H1 (cell line): ENCODE results near the gene HTR4. TPM values are rescaled to one million over a fixed set of nuclear protein-coding genes. Genes with fewer than 3 reads are reported as not detected.

Experiments used
- CTCF ChIA-PET: fragments of 300-600 bp; sonication (Branson Sonifier 250); formaldehyde crosslinking; loops from one replicate; lab custom pipeline; 2021; ENCODE audit not compliant: partially characterized antibody; lab: Charles Lee
- POLR2A ChIA-PET: fragments of 300-600 bp; sonication (Branson Sonifier 250); formaldehyde crosslinking; loops from one replicate; lab custom pipeline; 2021; ENCODE audit warnings: inconsistent platforms; ENCODE audit not compliant: partially characterized antibody; lab: Charles Lee
- DNase-seq, 2 experiments: peaks; one replicate each; pipeline versions ENCODE4 v3.0.0 to v3.0.0-alpha.2; 2010 to 2022; ENCODE audit warnings: low spot score in 2 of 2, low read depth in 1 of 2, mixed read lengths in 1 of 2
- FAIRE-seq: peaks from 2 replicates; lab custom pipeline; 2011; peaks lifted over from hg19 to GRCh38; lab: Jason Lieb, UNC
- H2AFZ ChIP-seq: 2 replicates; pipeline ENCODE4 v1.8.1; 2012; ENCODE audit warnings: low read length, inconsistent platforms
- H2AK5ac ChIP-seq: 2 replicates; pipeline ENCODE4 v1.6.1; 2013; ENCODE audit warnings: low read depth, low read length
- H2BK120ac ChIP-seq: replicated peaks from 2 replicates; pipeline ENCODE3; 2013; ENCODE audit warnings: low read depth, low read length, inconsistent platforms
- H2BK12ac ChIP-seq: 2 replicates; pipeline ENCODE4 v1.6.1; 2013; ENCODE audit warnings: low read depth, low read length
- H2BK15ac ChIP-seq: 2 replicates; pipeline ENCODE4 v1.6.1; 2013; ENCODE audit warnings: low read length
- H2BK20ac ChIP-seq: 2 replicates; pipeline ENCODE4 v1.6.1; 2013; ENCODE audit warnings: low read length
- H2BK5ac ChIP-seq: 2 replicates; pipeline ENCODE4 v1.6.1; 2013; ENCODE audit warnings: low read depth, low read length
- H3K14ac ChIP-seq: 2 replicates; pipeline ENCODE4 v1.6.1; 2013; ENCODE audit warnings: inconsistent platforms; ENCODE audit not compliant: insufficient read length
- H3K18ac ChIP-seq: 2 replicates; pipeline ENCODE4 v1.6.1; 2013; ENCODE audit warnings: low read length; ENCODE audit errors: extremely low read depth
- H3K23ac ChIP-seq: 2 replicates; pipeline ENCODE4 v1.6.1; 2013; ENCODE audit warnings: inconsistent platforms; ENCODE audit not compliant: insufficient read length
- H3K23me2 ChIP-seq: 2 replicates; pipeline ENCODE4 v1.6.1; 2013; ENCODE audit warnings: low read depth, low read length
- H3K27ac ChIP-seq: 2 replicates; pipeline ENCODE4 v1.6.1; 2011; ENCODE audit warnings: low read depth, low read length, inconsistent platforms
- H3K27me3 ChIP-seq, 4 experiments: replicated peaks in 1 of 4; 1 replicate in 1 of 4; 2 replicates in 3 of 4; pipeline versions ENCODE4 v1.6.1 to v1.8.1; 2011 to 2013; ENCODE audit warnings: low read length in 3 of 4, mild to moderate bottlenecking in 3 of 4, inconsistent platforms in 2 of 4, mixed read lengths in 2 of 4, moderate library complexity in 1 of 4; ENCODE audit not compliant: control insufficient read depth in 3 of 4, insufficient read depth in 3 of 4; ENCODE audit errors: extremely low read depth in 1 of 4
- H3K36me3 ChIP-seq, 4 experiments: 2 replicates each; pipeline versions ENCODE4 v1.6.1 to v1.8.1; 2011 to 2013; ENCODE audit warnings: mild to moderate bottlenecking in 4 of 4, low read length in 3 of 4, moderate library complexity in 2 of 4, control low read depth in 1 of 4, inconsistent platforms in 1 of 4; ENCODE audit not compliant: insufficient read depth in 4 of 4, control insufficient read depth in 2 of 4
- H3K4ac ChIP-seq: replicated peaks from 2 replicates; pipeline ENCODE3; 2013; ENCODE audit warnings: low read length, low read depth, mixed read lengths, inconsistent platforms; ENCODE audit not compliant: insufficient read length
- H3K4me1 ChIP-seq, 4 experiments: replicated peaks in 1 of 4; 1 replicate in 1 of 4; 2 replicates in 3 of 4; pipeline versions ENCODE4 v1.6.1 to v1.8.1; 2011 to 2013; ENCODE audit warnings: low read length in 3 of 4, inconsistent platforms in 2 of 4, mixed read lengths in 1 of 4; ENCODE audit not compliant: insufficient read depth in 4 of 4, control insufficient read depth in 3 of 4
- H3K4me2 ChIP-seq, 2 experiments: 2 replicates each; pipeline versions ENCODE4 v1.6.1 to v1.8.1; 2011 to 2013; ENCODE audit warnings: low read depth in 2 of 2, low read length in 2 of 2, control low read depth in 1 of 2, inconsistent platforms in 1 of 2, mild to moderate bottlenecking in 1 of 2; ENCODE audit not compliant: insufficient read depth in 1 of 2
- H3K4me3 ChIP-seq, 4 experiments: fragments of 200-600, 300-600 bp in 1 of 4; sonication (generic), shearing (Covaris generic), sonication (Bioruptor Twin) in 1 of 4; 2 replicates each; pipeline versions ENCODE4 v1.5.1 to v1.8.1; 2011 to 2016; ENCODE audit warnings: low read length in 4 of 4, low read depth in 3 of 4, control low read depth in 2 of 4, inconsistent platforms in 2 of 4, mild to moderate bottlenecking in 2 of 4, mixed read lengths in 1 of 4, moderate library complexity in 1 of 4; ENCODE audit not compliant: insufficient read depth in 2 of 4; ENCODE audit errors: extremely low read depth in 1 of 4
- H3K56ac ChIP-seq: replicated peaks from 2 replicates; pipeline ENCODE3; 2013; ENCODE audit warnings: low read depth, mild to moderate bottlenecking, mixed read lengths, low read length, inconsistent platforms; ENCODE audit not compliant: insufficient read length
- H3K79me1 ChIP-seq: 2 replicates; pipeline ENCODE4 v1.6.1; 2013; ENCODE audit warnings: low read depth, low read length, control low read depth
- H3K79me2 ChIP-seq, 2 experiments: 2 replicates each; pipeline versions ENCODE4 v1.6.1 to v1.8.1; 2012 to 2013; ENCODE audit warnings: low read length in 2 of 2, mild to moderate bottlenecking in 2 of 2, inconsistent platforms in 1 of 2; ENCODE audit not compliant: insufficient read depth in 2 of 2, control insufficient read depth in 1 of 2
- H3K9ac ChIP-seq, 4 experiments: replicated peaks in 1 of 4; 1 replicate in 1 of 4; 2 replicates in 3 of 4; pipeline versions ENCODE4 v1.6.1 to v1.8.1; 2011 to 2013; ENCODE audit warnings: low read depth in 3 of 4, low read length in 3 of 4, control low read depth in 2 of 4, mild to moderate bottlenecking in 2 of 4, moderate library complexity in 2 of 4, inconsistent platforms in 1 of 4; ENCODE audit errors: extremely low read depth in 1 of 4
- H3K9me3 ChIP-seq, 2 experiments: 2 replicates each; pipeline versions ENCODE4 v1.6.1 to v1.8.1; 2012 to 2013; ENCODE audit warnings: mild to moderate bottlenecking in 2 of 2, moderate library complexity in 2 of 2, control low read depth in 1 of 2, inconsistent platforms in 1 of 2, low read depth in 1 of 2, low read length in 1 of 2, mixed read lengths in 1 of 2; ENCODE audit not compliant: insufficient read depth in 2 of 2
- H4K20me1 ChIP-seq, 2 experiments: replicated peaks in 1 of 2; 2 replicates each; pipeline versions ENCODE3 to v1.8.1; 2011 to 2013; ENCODE audit warnings: inconsistent platforms in 2 of 2, low read length in 2 of 2, mild to moderate bottlenecking in 1 of 2; ENCODE audit not compliant: insufficient read depth in 2 of 2, control insufficient read depth in 1 of 2
- H4K5ac ChIP-seq: 2 replicates; pipeline ENCODE4 v1.6.1; 2013; ENCODE audit warnings: low read length, low read depth, mixed read lengths, inconsistent platforms; ENCODE audit not compliant: insufficient read length
- H4K8ac ChIP-seq: 2 replicates; pipeline ENCODE4 v1.8.0; 2013; ENCODE audit warnings: mild to moderate bottlenecking, moderate library complexity, low read length, inconsistent platforms; ENCODE audit not compliant: insufficient read depth; ENCODE audit errors: extremely low read depth
- H4K91ac ChIP-seq: replicated peaks from 2 replicates; pipeline ENCODE3; 2013; ENCODE audit warnings: low read length, mixed read lengths, inconsistent platforms; ENCODE audit not compliant: insufficient read length
- CBX8 ChIP-seq: fragments of 300-800, 300-1000 bp; sonication (generic); IDR thresholded peaks from 2 replicates; pipeline ENCODE4 v1.7.1; 2016; ENCODE audit warnings: low read depth, low read length, borderline replicate concordance
- CTBP2 ChIP-seq: IDR thresholded peaks from 2 replicates; pipeline ENCODE4 v1.7.0; 2011; ENCODE audit warnings: borderline replicate concordance, mild to moderate bottlenecking, moderate library complexity, mixed read lengths, low read length; ENCODE audit not compliant: insufficient read depth, insufficient read length
- EZH2 ChIP-seq: fragments of 200-600 bp; sonication (generic); IDR thresholded peaks from 2 replicates; pipeline ENCODE4 v1.7.1; 2012; ENCODE audit warnings: low read depth, mild to moderate bottlenecking, moderate library complexity, low read length, inconsistent platforms; ENCODE audit not compliant: severe bottlenecking
- KDM4A ChIP-seq: IDR thresholded peaks from one replicate; pipeline ENCODE4 v1.7.1; 2012; ENCODE audit warnings: low read depth, mild to moderate bottlenecking, moderate library complexity, low read length, inconsistent platforms; ENCODE audit not compliant: severe bottlenecking
- KDM5A ChIP-seq: fragments of 200-600 bp; IDR thresholded peaks from 2 replicates; pipeline ENCODE4 v1.7.1; 2012; ENCODE audit warnings: mild to moderate bottlenecking, low read length, inconsistent platforms, mixed read lengths
- NANOG ChIP-seq: IDR thresholded peaks from 2 replicates; pipeline ENCODE4 v1.6.1; 2011; ENCODE audit warnings: low read length, low read depth, mild to moderate bottlenecking, inconsistent platforms; ENCODE audit not compliant: insufficient read depth, poor library complexity, severe bottlenecking
- RFX5 ChIP-seq: IDR thresholded peaks from 2 replicates; pipeline ENCODE4 v1.6.1; 2011; ENCODE audit warnings: low read depth, low read length, improper control_type of control experiment, borderline replicate concordance
- RNF2 ChIP-seq: fragments of 200-900, 300-1000 bp; sonication (generic); IDR thresholded peaks from 2 replicates; pipeline ENCODE4 v1.7.1; 2016; ENCODE audit warnings: borderline replicate concordance, low read depth, mild to moderate bottlenecking, antibody characterized with exemption, low read length; ENCODE audit not compliant: poor library complexity, severe bottlenecking; ENCODE audit errors: missing control alignments
- SP4 ChIP-seq: IDR thresholded peaks from 2 replicates; pipeline ENCODE4 v1.6.1; 2012; ENCODE audit warnings: low read length, inconsistent platforms
- SUZ12 ChIP-seq: fragments of 200-600 bp; sonication (generic); IDR thresholded peaks from 2 replicates; pipeline ENCODE4 v1.6.1; 2012; ENCODE audit warnings: mild to moderate bottlenecking, inconsistent platforms, low read length, moderate library complexity, mixed read lengths
- TCF12 ChIP-seq: IDR thresholded peaks from 2 replicates; pipeline ENCODE4 v1.6.1; 2011; ENCODE audit warnings: low read depth, mild to moderate bottlenecking, low read length
- polyA plus RNA-seq, 7 experiments: library from polyadenylated mRNA; depleted of rRNA in 3 of 7; stranded (reverse) in 5 of 7; unstranded in 2 of 7; fragments of >200 nt in 5 of 7; fragments of 200-250 nt in 2 of 7; gene quantifications; 1 replicate in 5 of 7; 2 replicates in 1 of 7; 4 replicates in 1 of 7; pipeline versions ENCODE4 v1.2.1 to v1.2.3, GENCODE V29; 2011 to 2013; ENCODE audit warnings: missing spikeins in 2 of 7, mixed read lengths in 2 of 7
- total RNA-seq: library from RNA; stranded (reverse); fragmentation: NEBNext Ultra II Directional; extraction: Animal tissue kit (Norgen Biotek cat#: 25700); gene quantifications from 2 replicates; pipeline ENCODE4 v1.2.1, GENCODE V29; 2021

Gene HTR4
- total and polyA plus RNA-seq, 2 of the 8 experiments (the other 6 are each of a cell fraction or from before 2014, with no cell fraction given), result not detected

GRCh38 chr5:148514344-148514743 is 140.0 kb downstream of the HTR4 start:
- CTCF ChIA-PET, result no interaction called here

More at GRCh38 chr5:148514344-148514743, 140.0 kb downstream of the HTR4 start:
- H2BK120ac ChIP-seq, result no peak overlapping the region
- no peak overlapping the region for H2BK5ac ChIP-seq
- no peak overlapping the region for H3K4me3 ChIP-seq
- H3K27me3 ChIP-seq, result peaks cover 0 to 1% (median 0%) of the 10 kb centered on the region in 4 experiments; a peak in 1 of 7 replicates
- H3K79me1 ChIP-seq, result no peaks in the 10 kb centered on the region
- H2BK20ac ChIP-seq, result no peak overlapping the region
- H4K20me1 ChIP-seq, result no peaks in the 10 kb centered on the region
- no peak overlapping the region for H2AFZ ChIP-seq
- no peak overlapping the region for H3K4me2 ChIP-seq
- no peak for TF ChIP-seq KDM4A
- no peak for TF ChIP-seq CTBP2
- TF ChIP-seq EZH2, result no peak
- TF ChIP-seq SP4, result no peak
- TF ChIP-seq RNF2, result no peak
- no peak for TF ChIP-seq TCF12
- no peak for TF ChIP-seq SUZ12
- no peak for TF ChIP-seq NANOG
- TF ChIP-seq RFX5, result no peak
- TF ChIP-seq CBX8, result no peak
- TF ChIP-seq KDM5A, result no peak
- TF ChIP-seq, all 59 proteins: peak for 0
- H3K56ac ChIP-seq, result no peak overlapping the region
- POLR2A ChIA-PET, result no interaction called here
- no peaks in the 10 kb centered on the region for H3K4me1 ChIP-seq
- H3K9me3 ChIP-seq, result no peaks in the 10 kb centered on the region
- H3K18ac ChIP-seq, result no peak overlapping the region
- no peak overlapping the region for H3K27ac ChIP-seq
- H3K36me3 ChIP-seq, result no peaks in the 10 kb centered on the region
- no peak overlapping the region for H2BK15ac ChIP-seq
- H4K5ac ChIP-seq, result no peak overlapping the region
- no peak overlapping the region for H4K91ac ChIP-seq
- no peak overlapping the region for H3K23ac ChIP-seq
- H3K23me2 ChIP-seq, result no peaks in the 10 kb centered on the region
- DNase-seq (no peak), FAIRE-seq (no peak)
- no peaks in the 10 kb centered on the region for H3K79me2 ChIP-seq
- H4K8ac ChIP-seq, result no peak overlapping the region
- H3K14ac ChIP-seq, result no peak overlapping the region
- no peak overlapping the region for H2AK5ac ChIP-seq
- H2BK12ac ChIP-seq, result no peak overlapping the region
- no peak overlapping the region for H3K9ac ChIP-seq
- H3K4ac ChIP-seq, result no peak overlapping the region
